ENCODE data around the gene RRP15.

DNA sequence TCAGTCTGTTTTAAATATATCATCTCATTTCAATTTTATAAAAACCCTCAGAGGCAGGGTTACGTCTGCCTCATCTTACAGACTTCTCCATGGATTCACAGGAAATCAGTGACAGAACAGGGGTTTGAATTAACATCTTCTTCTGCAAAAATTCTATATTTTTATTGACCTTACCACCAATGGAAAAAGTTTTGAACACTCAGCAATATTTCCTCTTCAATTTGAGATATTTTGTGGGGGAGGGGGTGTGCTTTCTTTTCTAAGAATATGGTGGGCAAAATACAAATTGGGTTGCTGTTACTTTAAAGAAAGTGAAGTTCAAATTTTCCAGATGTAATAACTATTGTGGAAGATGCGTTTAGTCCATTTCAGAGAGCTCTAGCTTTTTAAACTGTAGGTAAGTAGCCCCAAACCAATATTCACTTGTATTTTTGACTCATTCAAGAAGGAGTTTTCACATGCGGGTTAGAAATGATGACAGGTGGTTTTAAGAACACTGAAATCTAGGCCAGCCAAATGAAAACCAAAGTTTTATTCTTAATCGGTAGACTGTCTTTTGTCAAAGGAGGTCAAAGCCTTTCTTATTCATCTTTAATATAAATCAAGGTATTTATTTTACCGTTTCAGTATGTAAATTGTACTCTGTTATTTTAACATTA lies 77.5 kb downstream of the RRP15 start:
- no peak for TF ChIP-seq EP300 (IDR thresholded peaks at IDR 0.05)
- TF ChIP-seq CTCF (IDR thresholded peaks at IDR 0.05), result no peak
